Skeletal muscle cell (primary cell): ENCODE data around the gene YTHDF1.

Experiments
- DNase-seq: peaks from one replicate; pipeline ENCODE4 v3.0.0-alpha.2; 2010; ENCODE audit warnings: low read depth
- H3K4me3 ChIP-seq: 2 replicates; pipeline ENCODE4 v1.5.1; 2011; ENCODE audit warnings: low read depth, mild to moderate bottlenecking, control low read depth, low read length, moderate library complexity

The YTHDF1 gene

GRCh38 chr20:63151554-63152321 is 64.2 kb downstream of the YTHDF1 start:
- DNase-seq: no peak
- H3K4me3 ChIP-seq: no peak overlapping the region

- H3K4me3 ChIP-seq: no peak overlapping the region
- no peak for DNase-seq
Measured at GRCh38 chr20:63150911-63151531, 64.9 kb downstream of the YTHDF1 start.

- no peak for DNase-seq
- no peak overlapping the region for H3K4me3 ChIP-seq
Measured at GRCh38 chr20:63150391-63150898, 65.5 kb downstream of the YTHDF1 start.

DNA sequence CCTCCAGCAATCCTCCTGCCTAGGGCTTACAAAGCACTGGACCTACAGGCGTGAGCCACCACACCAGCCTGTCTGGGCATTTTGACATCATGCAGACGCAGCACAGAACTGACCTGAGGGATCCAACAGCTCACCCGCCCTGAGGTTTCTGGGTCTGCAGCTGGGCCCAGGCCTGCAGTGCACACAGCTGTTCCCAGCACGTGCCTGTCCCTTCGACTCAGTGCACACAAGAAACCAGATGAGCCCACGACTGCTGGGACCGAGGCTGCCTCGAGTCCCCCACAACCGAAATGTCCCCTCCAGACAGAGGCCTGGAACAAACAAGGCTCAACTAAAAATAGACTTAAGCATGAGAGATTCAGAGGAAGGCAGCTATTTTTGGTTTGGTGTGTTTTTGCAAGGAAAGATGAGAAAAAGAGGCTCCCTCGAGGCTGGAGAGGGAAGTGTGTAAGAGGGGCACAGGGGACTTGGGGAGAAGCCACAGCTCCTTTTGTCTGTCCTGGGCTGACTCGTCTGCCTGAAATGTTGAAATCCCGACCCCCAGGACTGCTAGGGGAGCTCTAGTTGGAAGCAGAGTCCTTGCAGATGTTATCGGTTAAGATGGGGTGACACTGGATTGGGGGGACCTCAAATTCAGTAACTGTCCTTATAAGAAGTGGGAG is 66.3 kb downstream of the YTHDF1 start:
- DNase-seq: no peak
- no peak overlapping the region for H3K4me3 ChIP-seq

DNA sequence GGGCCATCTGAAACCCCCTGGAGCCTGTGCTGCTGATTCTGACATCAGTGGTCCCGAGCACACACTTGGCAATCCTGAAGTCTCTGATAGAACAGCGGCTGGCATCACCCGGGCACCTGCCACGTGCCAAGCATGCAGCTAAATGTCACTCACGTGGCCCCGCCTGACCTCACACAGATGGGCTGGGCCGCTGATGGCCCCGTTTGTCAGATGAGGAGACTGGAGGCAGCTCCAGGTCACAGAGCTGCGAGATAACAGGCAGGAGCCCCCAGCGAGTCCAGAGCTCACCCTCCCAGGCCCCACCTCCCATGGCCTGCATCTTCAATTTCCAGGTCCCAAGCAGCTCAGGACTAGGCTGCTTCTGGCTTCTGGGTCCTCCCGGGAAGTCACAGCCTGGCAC is 67.2 kb downstream of the YTHDF1 start:
- DNase-seq: no peak
- H3K4me3 ChIP-seq: no peak overlapping the region

- DNase-seq: no peak
- no peak overlapping the region for H3K4me3 ChIP-seq
Measured at GRCh38 chr20:63147532-63147931, 68.4 kb downstream of the YTHDF1 start.
